ENCODE results near the gene SCARF1.

Gene SCARF1

DNA sequence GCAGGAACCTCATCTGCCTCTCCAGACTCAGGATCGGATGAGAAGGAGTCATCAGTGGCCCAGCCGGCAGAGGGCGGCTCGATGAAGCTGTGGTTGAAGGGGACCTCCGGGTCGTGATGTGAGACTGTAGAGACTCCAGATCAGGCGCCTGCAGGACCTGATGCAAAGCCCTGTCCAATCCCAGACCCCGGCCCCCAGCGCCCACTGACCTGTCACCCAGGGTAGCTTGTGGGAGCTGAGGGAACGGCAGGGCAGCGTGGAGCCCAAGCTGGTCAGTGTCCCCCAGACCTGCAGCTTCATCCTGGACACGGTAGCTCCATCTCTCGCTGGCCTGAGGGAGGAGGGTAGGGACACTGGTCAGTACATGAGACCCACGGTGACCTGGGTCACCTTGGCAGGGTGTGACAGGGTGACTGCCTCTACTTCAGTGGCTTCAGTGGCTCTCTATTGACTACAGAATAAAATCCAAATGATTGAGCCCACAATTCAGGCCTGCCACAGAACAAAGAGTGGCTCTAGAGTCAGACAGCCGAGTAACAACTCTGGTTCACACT lies 8.7 kb downstream of the SCARF1 start:
- Histone ChIP-seq H3K9me3 (ENCODE audit: control insufficient read depth, insufficient read depth, low read depth, low read length) (no peaks in the 10 kb centered on the region), H3K27ac (ENCODE audit: extremely low read depth, low read depth, low read length) (no peak overlapping the region), H3K4me1 (ENCODE audit: control insufficient read depth, insufficient read depth, low read length) (no peaks in the 10 kb centered on the region), H3K4me3 (ENCODE audit: low read depth, low read length) (no peak overlapping the region), H3K36me3 (ENCODE audit: control insufficient read depth in 2 of 2, insufficient read depth in 1 of 2, low read length in 2 of 2) (no peaks in the 10 kb centered on the region)
- no peak for TF ChIP-seq ZSCAN16 (tag by site-specific recombination; IDR thresholded peaks at IDR 0.05)
- CTCF ChIA-PET, result interaction anchor here (1.1 to 2.0 kb wide), 3 partner anchors 8 to 63 kb away, joined by 7 to 15 read pairs (median 7); partner anchors contain the start of gene SLC43A2
- POLR2A ChIA-PET, result no interaction called here

- H3K9me3 ChIP-seq (ENCODE audit: control insufficient read depth, insufficient read depth, low read depth, low read length), result no peaks in the 10 kb centered on the region
- no peaks in the 10 kb centered on the region for H3K4me1 ChIP-seq (ENCODE audit: control insufficient read depth, insufficient read depth, low read length)
- no peaks in the 10 kb centered on the region for H3K36me3 ChIP-seq (ENCODE audit: control insufficient read depth in 2 of 2, insufficient read depth in 1 of 2, low read length in 2 of 2)
- no peak overlapping the region for H3K4me3 ChIP-seq (ENCODE audit: low read depth, low read length)
- ChIA-PET CTCF (interaction anchor here (0.6 to 2.0 kb wide), 4 partner anchors 9 to 62 kb away, joined by 3 to 15 read pairs (median 3); partner anchors contain the start of gene RILP), POLR2A (no interaction called here)
- peak; percentile 88 for TF ChIP-seq ZNF121 (tag by site-specific recombination; IDR thresholded peaks at IDR 0.05)
- TF ChIP-seq ZBTB7A (tag by site-specific recombination; IDR thresholded peaks at IDR 0.05; ENCODE audit: low read depth), result no peak
- no peak for TF ChIP-seq ZNF140 (tag by site-specific recombination; IDR thresholded peaks at IDR 0.05)
- no peak overlapping the region for H3K27ac ChIP-seq (ENCODE audit: extremely low read depth, low read depth, low read length)
Observed at GRCh38 chr17:1635675-1636465, 9.7 kb downstream of the SCARF1 start.

DNA sequence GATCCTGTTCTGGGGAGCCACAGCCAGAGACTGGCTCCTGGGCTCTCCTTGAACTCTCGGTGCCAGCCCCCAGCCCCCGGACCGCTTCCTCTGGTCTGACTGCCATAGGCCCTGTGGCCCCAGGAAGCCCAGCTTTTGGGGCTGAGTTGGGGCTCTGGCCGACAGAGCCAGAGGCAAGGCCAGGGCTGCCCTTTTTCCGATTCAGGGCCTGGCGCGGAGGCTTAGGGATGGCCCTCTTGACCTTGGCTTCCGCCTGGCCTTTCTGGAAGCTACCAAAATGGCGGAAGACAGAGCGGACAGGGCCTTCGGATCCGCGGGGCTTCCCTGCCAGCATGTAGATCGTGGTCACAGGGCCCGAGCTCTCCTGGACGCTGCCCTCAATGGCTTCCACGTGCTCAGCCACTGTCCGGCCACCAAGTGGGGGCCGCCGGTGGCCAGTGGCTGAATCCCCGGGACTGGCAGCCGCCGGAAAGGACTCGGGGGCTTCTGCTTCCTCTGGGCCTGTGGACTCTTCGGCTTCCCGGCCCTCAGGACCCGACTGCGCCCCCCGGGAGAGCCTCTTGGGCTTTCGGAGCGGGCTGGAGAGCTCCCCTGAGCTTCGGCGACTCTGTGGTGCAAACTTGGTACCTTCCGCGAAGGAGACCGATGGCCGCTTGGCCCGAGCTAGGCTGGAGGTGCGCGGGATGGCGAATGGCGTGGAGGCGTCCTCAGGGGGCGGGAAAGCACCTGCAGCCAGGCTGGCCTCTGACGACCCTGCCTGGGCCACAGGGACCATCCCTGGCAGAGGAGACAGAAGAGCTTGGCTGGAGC lies 10.5 kb downstream of the SCARF1 start:
- POLR2A ChIA-PET, result no interaction called here
- TF ChIP-seq ZXDB (tag by site-specific recombination; IDR thresholded peaks at IDR 0.05), result no peak
- no peaks in the 10 kb centered on the region for H3K36me3 ChIP-seq (ENCODE audit: control insufficient read depth in 2 of 2, insufficient read depth in 1 of 2, low read length in 2 of 2)
- no peak overlapping the region for H3K27ac ChIP-seq (ENCODE audit: extremely low read depth, low read depth, low read length)
- H3K4me3 ChIP-seq (ENCODE audit: low read depth, low read length), result no peak overlapping the region
- CTCF ChIA-PET, result interaction anchor here (0.6 to 1.5 kb wide), 3 partner anchors 9 to 28 kb away, joined by 3 read pairs; partner anchors contain the start of gene RILP
- no peaks in the 10 kb centered on the region for H3K9me3 ChIP-seq (ENCODE audit: control insufficient read depth, insufficient read depth, low read depth, low read length)
- no peaks in the 10 kb centered on the region for H3K4me1 ChIP-seq (ENCODE audit: control insufficient read depth, insufficient read depth, low read length)

DNA sequence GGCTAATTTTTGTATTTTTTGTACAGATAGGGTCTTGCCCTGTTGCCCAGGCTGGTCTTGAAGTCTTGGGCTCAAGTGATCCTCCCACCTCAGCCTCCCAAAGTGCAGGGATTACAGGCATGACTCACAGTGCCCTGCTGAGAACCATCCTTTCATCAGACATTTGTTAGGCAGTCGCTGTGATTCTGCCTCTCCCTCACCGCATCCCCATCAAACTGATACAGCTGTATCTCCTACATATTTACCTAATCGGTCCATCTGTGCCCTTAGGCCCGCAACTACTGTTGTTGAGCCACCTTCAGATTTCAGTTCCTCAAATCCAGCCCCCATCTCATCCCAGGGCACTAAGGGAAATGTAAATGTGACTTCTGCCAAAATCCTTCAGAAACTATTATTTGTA lies 14.9 kb downstream of the SCARF1 start:
- POLR2A ChIA-PET, result interaction anchor here (0.6 to 3.2 kb wide), 8 partner anchors 9 to 126 kb away, joined by 3 to 20 read pairs (median 4); partner anchors contain the start of gene INPP5K
- CTCF ChIA-PET, result interaction anchor here (0.6 to 2.8 kb wide), 20 partner anchors 7 to 372 kb away, joined by 3 to 44 read pairs (median 6); partner anchors contain the start of genes RILP and SCARF1
- Histone ChIP-seq H3K27ac (ENCODE audit: extremely low read depth, low read depth, low read length) (no peak overlapping the region), H3K9me3 (ENCODE audit: control insufficient read depth, insufficient read depth, low read depth, low read length) (no peaks in the 10 kb centered on the region), H3K36me3 (ENCODE audit: control insufficient read depth in 2 of 2, insufficient read depth in 1 of 2, low read length in 2 of 2) (no peaks in the 10 kb centered on the region), H3K4me1 (ENCODE audit: control insufficient read depth, insufficient read depth, low read length) (no peaks in the 10 kb centered on the region; the same call in 1 of the 2 replicates), H3K4me3 (ENCODE audit: low read depth, low read length) (no peak overlapping the region)
- TF ChIP-seq ZNF169 (tag by site-specific recombination; IDR thresholded peaks at IDR 0.05), result no peak
- TF ChIP-seq, protein P1, sequence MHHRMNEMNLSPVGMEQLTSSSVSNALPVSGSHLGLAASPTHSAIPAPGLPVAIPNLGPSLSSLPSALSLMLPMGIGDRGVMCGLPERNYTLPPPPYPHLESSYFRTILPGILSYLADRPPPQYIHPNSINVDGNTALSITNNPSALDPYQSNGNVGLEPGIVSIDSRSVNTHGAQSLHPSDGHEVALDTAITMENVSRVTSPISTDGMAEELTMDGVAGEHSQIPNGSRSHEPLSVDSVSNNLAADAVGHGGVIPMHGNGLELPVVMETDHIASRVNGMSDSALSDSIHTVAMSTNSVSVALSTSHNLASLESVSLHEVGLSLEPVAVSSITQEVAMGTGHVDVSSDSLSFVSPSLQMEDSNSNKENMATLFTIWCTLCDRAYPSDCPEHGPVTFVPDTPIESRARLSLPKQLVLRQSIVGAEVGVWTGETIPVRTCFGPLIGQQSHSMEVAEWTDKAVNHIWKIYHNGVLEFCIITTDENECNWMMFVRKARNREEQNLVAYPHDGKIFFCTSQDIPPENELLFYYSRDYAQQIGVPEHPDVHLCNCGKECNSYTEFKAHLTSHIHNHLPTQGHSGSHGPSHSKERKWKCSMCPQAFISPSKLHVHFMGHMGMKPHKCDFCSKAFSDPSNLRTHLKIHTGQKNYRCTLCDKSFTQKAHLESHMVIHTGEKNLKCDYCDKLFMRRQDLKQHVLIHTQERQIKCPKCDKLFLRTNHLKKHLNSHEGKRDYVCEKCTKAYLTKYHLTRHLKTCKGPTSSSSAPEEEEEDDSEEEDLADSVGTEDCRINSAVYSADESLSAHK (tag by site-specific recombination; IDR thresholded peaks at IDR 0.05), result no peak
- no peak for TF ChIP-seq ZBTB20 (tag by site-specific recombination; IDR thresholded peaks at IDR 0.05)
- no peak for TF ChIP-seq PATZ1 (tag by site-specific recombination; IDR thresholded peaks at IDR 0.05)
- TF ChIP-seq, protein P2, sequence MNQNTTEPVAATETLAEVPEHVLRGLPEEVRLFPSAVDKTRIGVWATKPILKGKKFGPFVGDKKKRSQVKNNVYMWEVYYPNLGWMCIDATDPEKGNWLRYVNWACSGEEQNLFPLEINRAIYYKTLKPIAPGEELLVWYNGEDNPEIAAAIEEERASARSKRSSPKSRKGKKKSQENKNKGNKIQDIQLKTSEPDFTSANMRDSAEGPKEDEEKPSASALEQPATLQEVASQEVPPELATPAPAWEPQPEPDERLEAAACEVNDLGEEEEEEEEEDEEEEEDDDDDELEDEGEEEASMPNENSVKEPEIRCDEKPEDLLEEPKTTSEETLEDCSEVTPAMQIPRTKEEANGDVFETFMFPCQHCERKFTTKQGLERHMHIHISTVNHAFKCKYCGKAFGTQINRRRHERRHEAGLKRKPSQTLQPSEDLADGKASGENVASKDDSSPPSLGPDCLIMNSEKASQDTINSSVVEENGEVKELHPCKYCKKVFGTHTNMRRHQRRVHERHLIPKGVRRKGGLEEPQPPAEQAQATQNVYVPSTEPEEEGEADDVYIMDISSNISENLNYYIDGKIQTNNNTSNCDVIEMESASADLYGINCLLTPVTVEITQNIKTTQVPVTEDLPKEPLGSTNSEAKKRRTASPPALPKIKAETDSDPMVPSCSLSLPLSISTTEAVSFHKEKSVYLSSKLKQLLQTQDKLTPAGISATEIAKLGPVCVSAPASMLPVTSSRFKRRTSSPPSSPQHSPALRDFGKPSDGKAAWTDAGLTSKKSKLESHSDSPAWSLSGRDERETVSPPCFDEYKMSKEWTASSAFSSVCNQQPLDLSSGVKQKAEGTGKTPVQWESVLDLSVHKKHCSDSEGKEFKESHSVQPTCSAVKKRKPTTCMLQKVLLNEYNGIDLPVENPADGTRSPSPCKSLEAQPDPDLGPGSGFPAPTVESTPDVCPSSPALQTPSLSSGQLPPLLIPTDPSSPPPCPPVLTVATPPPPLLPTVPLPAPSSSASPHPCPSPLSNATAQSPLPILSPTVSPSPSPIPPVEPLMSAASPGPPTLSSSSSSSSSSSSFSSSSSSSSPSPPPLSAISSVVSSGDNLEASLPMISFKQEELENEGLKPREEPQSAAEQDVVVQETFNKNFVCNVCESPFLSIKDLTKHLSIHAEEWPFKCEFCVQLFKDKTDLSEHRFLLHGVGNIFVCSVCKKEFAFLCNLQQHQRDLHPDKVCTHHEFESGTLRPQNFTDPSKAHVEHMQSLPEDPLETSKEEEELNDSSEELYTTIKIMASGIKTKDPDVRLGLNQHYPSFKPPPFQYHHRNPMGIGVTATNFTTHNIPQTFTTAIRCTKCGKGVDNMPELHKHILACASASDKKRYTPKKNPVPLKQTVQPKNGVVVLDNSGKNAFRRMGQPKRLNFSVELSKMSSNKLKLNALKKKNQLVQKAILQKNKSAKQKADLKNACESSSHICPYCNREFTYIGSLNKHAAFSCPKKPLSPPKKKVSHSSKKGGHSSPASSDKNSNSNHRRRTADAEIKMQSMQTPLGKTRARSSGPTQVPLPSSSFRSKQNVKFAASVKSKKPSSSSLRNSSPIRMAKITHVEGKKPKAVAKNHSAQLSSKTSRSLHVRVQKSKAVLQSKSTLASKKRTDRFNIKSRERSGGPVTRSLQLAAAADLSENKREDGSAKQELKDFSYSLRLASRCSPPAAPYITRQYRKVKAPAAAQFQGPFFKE (tag by site-specific recombination; IDR thresholded peaks at IDR 0.05; ENCODE audit: borderline replicate concordance), result no peak
- no peak; the same call in 1 of the 2 replicates for TF ChIP-seq GLIS1 (tag by site-specific recombination; IDR thresholded peaks at IDR 0.05)
- TF ChIP-seq ZNF791 (tag by site-specific recombination; IDR thresholded peaks at IDR 0.05), result no peak
- TF ChIP-seq PRDM1 (tag by site-specific recombination; IDR thresholded peaks at IDR 0.05), result no peak
